ENCODE data around the gene ANKS6. TPM values are rescaled to one million over a fixed set of nuclear protein-coding genes. Genes with fewer than 3 reads are reported as not detected.
A peak's percentile ranks its signal among the peaks of the same experiment; 100 is the strongest.

ANKS6 gene
- total RNA-seq, 1 experiment from 2014 or later = 39.2 TPM

DNA sequence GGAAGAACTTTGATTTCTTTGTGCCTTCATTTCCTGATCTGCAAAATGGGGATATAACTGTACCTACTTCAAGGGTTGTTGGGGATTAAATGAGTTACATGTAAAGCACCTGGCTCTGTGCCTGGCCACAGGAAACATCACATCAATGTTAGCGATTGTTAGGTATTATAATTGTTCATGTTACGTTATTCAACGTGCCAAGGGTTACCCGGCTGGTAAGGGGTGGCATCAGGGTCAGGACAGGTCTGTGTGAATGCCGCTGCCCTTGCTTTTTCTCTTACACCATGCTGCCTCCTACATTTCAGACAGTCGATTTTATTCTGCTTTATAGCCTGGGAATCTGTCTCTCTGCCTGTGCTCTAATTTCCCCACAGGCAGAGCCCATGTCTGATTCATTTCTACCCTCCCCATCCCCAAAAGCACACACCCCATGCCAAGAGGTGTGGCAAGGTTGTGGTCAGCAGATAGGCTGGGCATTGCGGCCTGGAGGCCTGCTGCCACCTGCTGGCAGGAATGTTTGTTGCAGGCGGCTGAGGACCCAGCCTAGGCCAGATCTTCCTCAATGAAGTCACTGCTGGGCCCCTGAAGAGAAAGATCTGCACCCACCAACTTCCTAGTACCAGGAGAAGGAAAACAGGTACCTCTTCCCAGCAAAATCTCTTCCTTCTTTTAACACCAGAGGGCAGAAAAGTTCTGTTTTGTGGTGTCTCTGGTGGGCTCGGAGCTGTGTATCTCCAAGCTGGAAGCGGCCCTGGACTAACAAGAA lies 5.3 kb downstream of the ANKS6 start:
- Histone ChIP-seq H3K27ac (ENCODE audit: low read depth, low read length) (0 out of 2 replicates have a peak overlapping the region, but pooled peaks have one; percentile 19), H3K27me3 (ENCODE audit: insufficient read depth, low read length) (no peaks in the 10 kb centered on the region), H2AFZ (ENCODE audit: low read depth, low read length, poor library complexity, severe bottlenecking) (no peak overlapping the region), H3K9me2 (ENCODE audit: insufficient read depth) (no peaks in the 10 kb centered on the region), H4K20me1 (ENCODE audit: insufficient read depth) (peaks cover 10% of the 10 kb centered on the region; the same call in 1 of the 2 replicates), H3K4me3 (replicated peaks in 1 of 2; ENCODE audit: low read depth in 1 of 2, low read length in 2 of 2) (no peak overlapping the region), H3K4me2 (ENCODE audit: low read length) (peak overlapping the region; percentile 61), H3K9ac (ENCODE audit: low read length) (peak overlapping the region; percentile 42), H3K4me1 (ENCODE audit: control insufficient read depth in 1 of 2, insufficient read depth in 2 of 2, low read length in 2 of 2) (peaks cover 15 to 61% of the 10 kb centered on the region in 2 experiments), H3K9me3 (ENCODE audit: control insufficient read depth in 1 of 2, insufficient read depth in 1 of 2, low read depth in 1 of 2, low read length in 2 of 2) (no peaks in the 10 kb centered on the region), H3K79me2 (ENCODE audit: insufficient read depth, low read length) (peaks cover 74% of the 10 kb centered on the region), H3K36me3 (ENCODE audit: control insufficient read depth in 1 of 2, insufficient read depth in 2 of 2, low read length in 2 of 2) (peaks cover 7 to 32% of the 10 kb centered on the region in 2 experiments; a peak in 3 of 4 replicates)
- ChIA-PET RAD21 (ENCODE audit: low non-redundant PET in 1 of 2, low total read pairs in 2 of 2, uncharacterized antibody in 2 of 2, unreplicated experiment in 2 of 2) (interaction anchor here in 1 of 2 experiments (0.6 kb wide), 1 partner anchor 209 kb away, joined by 3 read pairs; no protein-coding TSS in a partner anchor), CTCF (interaction anchor here (0.9 to 1.3 kb wide), 2 partner anchors 9 to 17 kb away, joined by 4 to 5 read pairs; no protein-coding TSS in a partner anchor), POLR2A (no interaction called here)
- DNase-seq (ENCODE audit: low read depth, low spot score) (peak; percentile 72), ATAC-seq (peak; percentile 85)
- BruUV-seq (replicated peaks) = no TSS peak
- intact Hi-C loops (cut with micrococcal nuclease) = loop anchor here (5.0 kb wide), 1 partner anchor 474 kb away; no protein-coding TSS in a partner anchor
- no peak for TF ChIP-seq JUND (IDR thresholded peaks at IDR 0.05)
- TF ChIP-seq RAD21 (IDR thresholded peaks at IDR 0.05; ENCODE audit: low read depth) = peak; percentile 82
- TF ChIP-seq ELF1 (IDR thresholded peaks at IDR 0.05; ENCODE audit: borderline replicate concordance, low read depth) = no peak
- TF ChIP-seq SP1 (IDR thresholded peaks at IDR 0.05; ENCODE audit: low read depth) = peak; percentile 57
- peak; percentile 33; the same call in 1 of the 2 replicates for TF ChIP-seq POLR2AphosphoS5 (IDR thresholded peaks at IDR 0.05; ENCODE audit: low read depth, low read length)
- no peak for TF ChIP-seq CBX3 (IDR thresholded peaks at IDR 0.05; ENCODE audit: low read depth)
- TF ChIP-seq ZFX (IDR thresholded peaks at IDR 0.05) = no peak
- TF ChIP-seq EZH2 (IDR thresholded peaks at IDR 0.05) = no peak
- TF ChIP-seq, protein P1, sequence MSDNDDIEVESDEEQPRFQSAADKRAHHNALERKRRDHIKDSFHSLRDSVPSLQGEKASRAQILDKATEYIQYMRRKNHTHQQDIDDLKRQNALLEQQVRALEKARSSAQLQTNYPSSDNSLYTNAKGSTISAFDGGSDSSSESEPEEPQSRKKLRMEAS (IDR thresholded peaks at IDR 0.05) = no peak
- no peak for TF ChIP-seq TCF7L2 (IDR thresholded peaks at IDR 0.05; ENCODE audit: borderline replicate concordance, extremely low read depth, insufficient read depth, insufficient read length)
- peak; percentile 66 for TF ChIP-seq YY1 (IDR thresholded peaks at IDR 0.05; ENCODE audit: extremely low read depth, insufficient replicate concordance, low read depth, low read length)
- TF ChIP-seq, protein P2, sequence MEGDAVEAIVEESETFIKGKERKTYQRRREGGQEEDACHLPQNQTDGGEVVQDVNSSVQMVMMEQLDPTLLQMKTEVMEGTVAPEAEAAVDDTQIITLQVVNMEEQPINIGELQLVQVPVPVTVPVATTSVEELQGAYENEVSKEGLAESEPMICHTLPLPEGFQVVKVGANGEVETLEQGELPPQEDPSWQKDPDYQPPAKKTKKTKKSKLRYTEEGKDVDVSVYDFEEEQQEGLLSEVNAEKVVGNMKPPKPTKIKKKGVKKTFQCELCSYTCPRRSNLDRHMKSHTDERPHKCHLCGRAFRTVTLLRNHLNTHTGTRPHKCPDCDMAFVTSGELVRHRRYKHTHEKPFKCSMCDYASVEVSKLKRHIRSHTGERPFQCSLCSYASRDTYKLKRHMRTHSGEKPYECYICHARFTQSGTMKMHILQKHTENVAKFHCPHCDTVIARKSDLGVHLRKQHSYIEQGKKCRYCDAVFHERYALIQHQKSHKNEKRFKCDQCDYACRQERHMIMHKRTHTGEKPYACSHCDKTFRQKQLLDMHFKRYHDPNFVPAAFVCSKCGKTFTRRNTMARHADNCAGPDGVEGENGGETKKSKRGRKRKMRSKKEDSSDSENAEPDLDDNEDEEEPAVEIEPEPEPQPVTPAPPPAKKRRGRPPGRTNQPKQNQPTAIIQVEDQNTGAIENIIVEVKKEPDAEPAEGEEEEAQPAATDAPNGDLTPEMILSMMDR (IDR thresholded peaks at IDR 0.05 in 2 of 3, conservative IDR thresholded peaks at IDR 0.05 in 1 of 3; ENCODE audit: borderline replicate concordance in 1 of 3, insufficient read depth in 1 of 3, low read depth in 2 of 3, low read length in 2 of 3) = peak; percentile 78 to 99 (median 95)
- TF ChIP-seq SRF (IDR thresholded peaks at IDR 0.05; ENCODE audit: low read depth) = no peak

Measured in HCT116 (cell line).